Loucy (cell line): ENCODE data around the gene HUS1.

ENCODE experiments used
- H2AFZ ChIP-seq: fragments of 200-600 bp; sonication (generic); 2 replicates; pipeline ENCODE4 v1.6.0; 2016; ENCODE audit warnings: antibody characterized with exemption, mild to moderate bottlenecking, low read length, moderate library complexity
- H3F3A ChIP-seq: fragments of 200-600 bp; 2 replicates; pipeline ENCODE4 v1.6.0; 2016; ENCODE audit warnings: antibody characterized with exemption, low read depth, mild to moderate bottlenecking
- H3K27me3 ChIP-seq: fragments of 200-600 bp; sonication (generic); 2 replicates; pipeline ENCODE4 v1.6.1; 2014; ENCODE audit warnings: low read length, mild to moderate bottlenecking; ENCODE audit not compliant: insufficient read depth, poor library complexity, severe bottlenecking
- H3K36me3 ChIP-seq: fragments of 200-600 bp; sonication (generic); 2 replicates; pipeline ENCODE4 v1.6.1; 2016; ENCODE audit warnings: low read length; ENCODE audit not compliant: insufficient read depth
- H3K4me1 ChIP-seq: fragments of 200-600 bp; sonication (generic); 2 replicates; pipeline ENCODE4 v1.5.1; 2014; ENCODE audit warnings: low read length, mild to moderate bottlenecking; ENCODE audit not compliant: insufficient read depth, poor library complexity, severe bottlenecking
- H3K4me2 ChIP-seq: fragments of 200-600 bp; sonication (generic); 2 replicates; pipeline ENCODE4 v1.6.0; 2014; ENCODE audit warnings: antibody characterized with exemption, low read length, low read depth, mild to moderate bottlenecking; ENCODE audit not compliant: poor library complexity, severe bottlenecking
- H3K4me3 ChIP-seq: fragments of 200-600 bp; sonication (generic); 2 replicates; pipeline ENCODE4 v1.5.1; 2014; ENCODE audit warnings: low read length, mild to moderate bottlenecking, mixed read lengths; ENCODE audit not compliant: poor library complexity, severe bottlenecking
- H3K79me2 ChIP-seq: fragments of 200-600 bp; sonication (generic); 2 replicates; pipeline ENCODE4 v1.6.1; 2014; ENCODE audit warnings: low read length; ENCODE audit not compliant: insufficient read depth
- H3K9ac ChIP-seq: fragments of 200-600 bp; sonication (generic); 2 replicates; pipeline ENCODE4 v1.6.0; 2014; ENCODE audit warnings: mild to moderate bottlenecking, low read depth, low read length, moderate library complexity; ENCODE audit not compliant: poor library complexity, severe bottlenecking
- H3K9me2 ChIP-seq: fragments of 200-600 bp; sonication (generic); replicated peaks from 2 replicates; pipeline ENCODE4 v1.6.1; 2016; ENCODE audit warnings: low read depth, low read length, mixed read lengths
- H3K9me3 ChIP-seq: fragments of 200-600 bp; sonication (generic); 2 replicates; pipeline ENCODE4 v1.6.1; 2014; ENCODE audit warnings: mild to moderate bottlenecking, antibody characterized with exemption, low read length, low read depth; ENCODE audit not compliant: insufficient read depth
- H4K20me1 ChIP-seq: fragments of 200-600 bp; sonication (generic); 2 replicates; pipeline ENCODE4 v1.6.0; 2014; ENCODE audit warnings: antibody characterized with exemption, low read length, mild to moderate bottlenecking; ENCODE audit not compliant: insufficient read depth, poor library complexity, severe bottlenecking
- CTCF ChIP-seq: fragments of 200-600 bp; sonication (generic); conservative IDR thresholded peaks from 2 replicates; pipeline ENCODE4 v1.5.1; 2014; ENCODE audit warnings: mild to moderate bottlenecking, antibody characterized with exemption, low read length
- EZH2phosphoT487 ChIP-seq: fragments of 200-600 bp; IDR thresholded peaks from 2 replicates; pipeline ENCODE4 v1.6.1; 2018; ENCODE audit warnings: antibody characterized with exemption, mild to moderate bottlenecking, moderate library complexity, borderline replicate concordance

Gene HUS1

GRCh38 chr7:48011323-48011722 lies 31.9 kb upstream of the HUS1 start:
- H3K79me2 ChIP-seq = no peaks in the 10 kb centered on the region
- H3K9me2 ChIP-seq = no peaks in the 10 kb centered on the region
- no peak overlapping the region for H2AFZ ChIP-seq
- no peak overlapping the region for H3K9ac ChIP-seq
- H3F3A ChIP-seq = no peaks in the 10 kb centered on the region
- no peaks in the 10 kb centered on the region for H4K20me1 ChIP-seq
- no peak overlapping the region for H3K4me2 ChIP-seq
- no peak for TF ChIP-seq CTCF
- TF ChIP-seq EZH2phosphoT487 = no peak
- no peaks in the 10 kb centered on the region; the same call in 1 of the 2 replicates for H3K9me3 ChIP-seq
- no peaks in the 10 kb centered on the region for H3K27me3 ChIP-seq
- no peaks in the 10 kb centered on the region for H3K4me1 ChIP-seq
- no peaks in the 10 kb centered on the region for H3K36me3 ChIP-seq
- H3K4me3 ChIP-seq = no peak overlapping the region

GRCh38 chr7:48009954-48010353 lies 30.5 kb upstream of the HUS1 start:
- Histone ChIP-seq H3K9ac (no peak overlapping the region), H4K20me1 (no peaks in the 10 kb centered on the region), H3F3A (no peaks in the 10 kb centered on the region), H2AFZ (no peak overlapping the region), H3K9me3 (no peaks in the 10 kb centered on the region; the same call in 1 of the 2 replicates), H3K4me2 (no peak overlapping the region), H3K4me3 (no peak overlapping the region), H3K79me2 (no peaks in the 10 kb centered on the region), H3K36me3 (no peaks in the 10 kb centered on the region), H3K4me1 (no peaks in the 10 kb centered on the region), H3K9me2 (no peaks in the 10 kb centered on the region), H3K27me3 (no peaks in the 10 kb centered on the region)
- TF ChIP-seq EZH2phosphoT487 (no peak), CTCF (no peak)

GRCh38 chr7:48009257-48009656 lies 29.8 kb upstream of the HUS1 start:
- TF ChIP-seq EZH2phosphoT487 = no peak
- TF ChIP-seq CTCF = no peak
- H2AFZ ChIP-seq = no peak overlapping the region
- H3K9me2 ChIP-seq = no peaks in the 10 kb centered on the region

More at GRCh38 chr7:48009257-48009656, 29.8 kb upstream of the HUS1 start:
- H3K27me3 ChIP-seq = no peaks in the 10 kb centered on the region
- no peak overlapping the region for H3K4me2 ChIP-seq
- H4K20me1 ChIP-seq = no peaks in the 10 kb centered on the region
- no peak overlapping the region for H3K4me3 ChIP-seq
- H3K79me2 ChIP-seq = no peaks in the 10 kb centered on the region
- H3K4me1 ChIP-seq = no peaks in the 10 kb centered on the region
- H3K9me3 ChIP-seq = no peaks in the 10 kb centered on the region; the same call in 1 of the 2 replicates
- H3K9ac ChIP-seq = no peak overlapping the region
- no peaks in the 10 kb centered on the region for H3K36me3 ChIP-seq
- H3F3A ChIP-seq = no peaks in the 10 kb centered on the region
